Right atrium auricular region (tissue), 2 donors: ENCODE data around the gene MAS1L. TPM values are rescaled to one million over a fixed set of nuclear protein-coding genes. Genes with fewer than 3 reads are reported as not detected.

Source experiments
- DNase-seq: peaks from one replicate; pipeline ENCODE4 v3.0.0-alpha.2; 2019; ENCODE audit warnings: low spot score
- H3K27ac ChIP-seq, 2 donors: fragments of 200-600 bp; sonication (generic); 1 replicate in 1 of 2; 2 replicates in 1 of 2; pipeline ENCODE4 v1.5.1; 2016 to 2019
- H3K27me3 ChIP-seq, 2 donors: fragments of 200-600 bp; sonication (generic); one replicate each; pipeline versions ENCODE4 v1.5.1 to v1.6.0; 2017 to 2019
- H3K36me3 ChIP-seq: fragments of 200-600 bp; sonication (generic); one replicate; pipeline ENCODE4 v1.5.1; 2016
- H3K4me1 ChIP-seq, 2 donors: fragments of 200-600 bp; sonication (generic); one replicate each; pipeline versions ENCODE4 v1.5.1 to v1.6.0; 2017 to 2019
- H3K4me3 ChIP-seq, 2 donors: fragments of 200-600 bp; sonication (generic); 1 replicate in 1 of 2; 2 replicates in 1 of 2; pipeline ENCODE4 v1.5.1; 2017 to 2019; ENCODE audit warnings: mild to moderate bottlenecking in 1 of 2, moderate library complexity in 1 of 2
- H3K9me3 ChIP-seq, 2 donors: fragments of 200-600 bp; sonication (generic); one replicate each; pipeline ENCODE4 v1.5.1; 2019
- total RNA-seq, 2 donors: library from RNA; depleted of rRNA; stranded (reverse); fragments of >200 nt; gene quantifications; one replicate each; pipeline ENCODE4 v1.1.0, GENCODE V29; 2016
- TF ChIP-seq, protein P1 (sequence below), 2 donors: fragments of 200-600 bp; sonication (generic); IDR thresholded peaks; one replicate each; pipeline ENCODE4 v1.5.1; 2019; ENCODE audit warnings: antibody characterized with exemption in 2 of 2

MAS1L gene
- total RNA-seq, 2 donors from 2014 or later, result not detected

DNA sequence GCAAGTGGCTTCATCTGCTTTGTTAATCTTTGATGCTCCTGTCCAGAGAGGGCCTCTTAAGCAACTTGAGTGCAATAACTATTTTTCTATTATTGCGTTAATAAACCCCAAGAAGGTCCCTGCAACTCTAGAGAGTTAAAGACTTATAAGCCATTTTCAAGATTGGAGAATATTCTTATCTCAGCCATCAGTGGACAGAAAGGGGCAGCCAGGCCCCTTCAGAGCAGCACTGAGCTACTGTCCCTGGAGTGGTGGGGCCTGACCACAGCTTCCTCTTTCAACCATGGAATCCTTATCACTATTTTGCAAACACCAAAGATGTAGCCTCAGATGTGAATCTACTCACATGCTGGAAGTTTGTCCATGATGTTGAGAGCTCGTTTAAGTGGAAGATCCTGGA, 2.8 kb upstream of the MAS1L start:
- Histone ChIP-seq H3K36me3 (no peaks in the 10 kb centered on the region), H3K27me3 (no peaks in the 10 kb centered on the region), H3K4me1 (no peaks in the 10 kb centered on the region), H3K27ac (no peak overlapping the region), H3K4me3 (no peak overlapping the region), H3K9me3 (no peaks in the 10 kb centered on the region)
- TF ChIP-seq, protein P1, sequence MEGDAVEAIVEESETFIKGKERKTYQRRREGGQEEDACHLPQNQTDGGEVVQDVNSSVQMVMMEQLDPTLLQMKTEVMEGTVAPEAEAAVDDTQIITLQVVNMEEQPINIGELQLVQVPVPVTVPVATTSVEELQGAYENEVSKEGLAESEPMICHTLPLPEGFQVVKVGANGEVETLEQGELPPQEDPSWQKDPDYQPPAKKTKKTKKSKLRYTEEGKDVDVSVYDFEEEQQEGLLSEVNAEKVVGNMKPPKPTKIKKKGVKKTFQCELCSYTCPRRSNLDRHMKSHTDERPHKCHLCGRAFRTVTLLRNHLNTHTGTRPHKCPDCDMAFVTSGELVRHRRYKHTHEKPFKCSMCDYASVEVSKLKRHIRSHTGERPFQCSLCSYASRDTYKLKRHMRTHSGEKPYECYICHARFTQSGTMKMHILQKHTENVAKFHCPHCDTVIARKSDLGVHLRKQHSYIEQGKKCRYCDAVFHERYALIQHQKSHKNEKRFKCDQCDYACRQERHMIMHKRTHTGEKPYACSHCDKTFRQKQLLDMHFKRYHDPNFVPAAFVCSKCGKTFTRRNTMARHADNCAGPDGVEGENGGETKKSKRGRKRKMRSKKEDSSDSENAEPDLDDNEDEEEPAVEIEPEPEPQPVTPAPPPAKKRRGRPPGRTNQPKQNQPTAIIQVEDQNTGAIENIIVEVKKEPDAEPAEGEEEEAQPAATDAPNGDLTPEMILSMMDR (IDR thresholded peaks at IDR 0.05), result no peak
- no peak for DNase-seq

DNA sequence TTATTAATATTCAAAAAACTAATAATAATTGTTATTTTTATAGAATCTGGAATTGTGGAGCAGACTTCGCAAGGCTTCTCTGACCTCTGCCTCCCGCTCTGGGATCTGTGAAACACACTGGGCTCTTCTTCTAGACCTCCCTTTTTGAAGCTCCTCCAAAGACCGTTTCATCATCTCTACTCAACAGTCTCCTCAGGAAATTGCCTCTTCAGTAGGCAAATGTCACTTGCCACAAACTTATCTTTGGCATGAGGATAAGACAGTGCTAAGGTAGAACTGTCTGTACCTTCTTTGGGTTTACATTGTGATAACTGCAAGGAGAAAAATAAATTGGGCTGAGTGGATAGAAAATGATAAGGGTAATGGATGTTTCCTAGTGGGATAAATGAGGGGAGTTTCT, 2.3 kb upstream of the MAS1L start:
- no peaks in the 10 kb centered on the region for H3K4me1 ChIP-seq
- H3K9me3 ChIP-seq, result no peaks in the 10 kb centered on the region
- no peak for DNase-seq
- TF ChIP-seq, protein P1 (IDR thresholded peaks at IDR 0.05), result no peak
- no peak overlapping the region for H3K4me3 ChIP-seq
- no peak overlapping the region for H3K27ac ChIP-seq
- H3K27me3 ChIP-seq, result no peaks in the 10 kb centered on the region
- no peaks in the 10 kb centered on the region for H3K36me3 ChIP-seq

DNA sequence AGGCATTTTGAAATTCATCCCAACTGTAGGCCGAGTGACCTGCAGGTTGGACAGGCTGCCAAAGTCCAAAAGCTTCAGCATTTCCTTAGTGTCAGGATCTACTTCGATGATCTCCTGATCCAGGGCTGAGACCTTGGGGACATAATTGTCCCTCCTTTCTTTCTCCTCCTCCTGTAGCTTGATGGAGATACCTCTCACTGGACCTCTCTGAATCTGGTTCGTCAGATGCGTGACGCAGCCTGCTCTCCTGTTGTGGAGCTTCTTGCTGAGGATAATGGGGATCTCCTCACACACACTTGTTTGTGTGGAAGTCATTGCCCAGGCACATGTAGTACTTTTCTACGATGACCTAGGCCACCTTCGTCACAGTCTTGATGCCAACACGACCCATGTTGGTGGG, 1.5 kb upstream of the MAS1L start:
- no peaks in the 10 kb centered on the region for H3K9me3 ChIP-seq
- H3K36me3 ChIP-seq, result no peaks in the 10 kb centered on the region
- no peaks in the 10 kb centered on the region for H3K27me3 ChIP-seq
- H3K27ac ChIP-seq, result no peak overlapping the region
- H3K4me1 ChIP-seq, result no peaks in the 10 kb centered on the region
- no peak overlapping the region for H3K4me3 ChIP-seq
- DNase-seq, result no peak
- TF ChIP-seq, protein P1 (IDR thresholded peaks at IDR 0.05), result no peak

DNA sequence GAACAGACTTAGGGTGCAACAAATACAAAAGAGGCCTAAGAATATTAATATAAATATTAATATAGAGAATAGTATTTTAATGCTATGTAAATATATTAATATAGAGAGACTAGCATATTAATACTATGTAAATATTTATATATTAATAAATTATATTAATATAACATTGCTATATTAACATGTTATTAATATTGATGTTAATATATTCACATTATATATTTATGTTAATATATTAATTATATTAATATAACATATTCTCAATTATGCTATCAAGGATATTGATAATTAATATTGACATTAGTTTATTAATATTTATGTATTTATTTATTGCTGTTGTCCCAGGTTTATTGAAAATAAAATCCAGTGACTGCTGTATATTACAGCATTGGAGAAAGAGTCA, 1.1 kb upstream of the MAS1L start:
- H3K4me1 ChIP-seq, result no peaks in the 10 kb centered on the region
- H3K4me3 ChIP-seq, result no peak overlapping the region
- H3K36me3 ChIP-seq, result no peaks in the 10 kb centered on the region
- no peaks in the 10 kb centered on the region for H3K9me3 ChIP-seq
- H3K27ac ChIP-seq, result no peak overlapping the region
- TF ChIP-seq, protein P1 (IDR thresholded peaks at IDR 0.05), result no peak
- no peaks in the 10 kb centered on the region for H3K27me3 ChIP-seq
- no peak for DNase-seq

DNA sequence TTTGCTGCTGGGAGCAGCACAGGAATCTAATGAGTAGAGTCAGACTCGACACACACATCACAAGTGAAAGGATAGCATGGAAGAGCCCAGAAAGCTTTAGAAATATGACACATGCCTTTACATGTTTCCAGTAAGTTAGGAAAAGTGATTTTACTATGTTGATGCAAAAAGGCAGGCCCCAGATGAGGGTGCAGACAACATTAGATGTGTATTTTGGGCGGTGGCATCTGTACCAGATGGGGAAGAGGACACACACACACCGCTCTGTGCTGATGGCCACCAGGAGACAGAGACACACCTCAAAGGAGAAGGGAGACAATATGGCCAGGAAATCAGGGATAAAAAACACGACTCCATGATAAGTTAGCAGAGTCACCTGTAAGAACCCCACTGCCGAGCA, 625 bp downstream of the MAS1L start:
- Histone ChIP-seq H3K27ac (no peak overlapping the region), H3K4me3 (no peak overlapping the region), H3K9me3 (no peaks in the 10 kb centered on the region), H3K27me3 (no peaks in the 10 kb centered on the region), H3K36me3 (no peaks in the 10 kb centered on the region), H3K4me1 (no peaks in the 10 kb centered on the region)
- no peak for DNase-seq
- TF ChIP-seq, protein P1 (IDR thresholded peaks at IDR 0.05), result no peak

DNA sequence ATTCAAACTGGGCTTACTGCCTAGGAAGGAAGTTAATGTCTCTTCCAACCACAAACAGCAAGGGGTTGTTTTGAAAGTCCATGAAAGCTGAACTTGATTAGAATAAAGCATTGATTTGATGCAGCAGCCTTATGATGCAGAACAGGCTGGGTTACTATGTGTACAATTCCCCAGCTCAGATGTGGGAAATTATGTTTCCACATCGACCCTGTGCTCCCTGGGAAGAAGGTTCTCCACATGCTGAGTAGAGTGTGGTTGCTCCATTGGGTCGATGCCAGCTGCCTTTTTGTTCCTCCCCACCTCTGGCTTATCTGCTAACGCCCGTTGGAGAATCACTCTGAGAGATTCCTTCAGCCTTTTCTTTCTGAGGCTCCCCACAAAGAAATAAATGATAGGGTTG, 1.2 kb downstream of the MAS1L start:
- TF ChIP-seq, protein P1 (IDR thresholded peaks at IDR 0.05), result no peak
- no peak overlapping the region for H3K27ac ChIP-seq
- H3K9me3 ChIP-seq, result no peaks in the 10 kb centered on the region
- DNase-seq, result no peak
- no peak overlapping the region for H3K4me3 ChIP-seq
- no peaks in the 10 kb centered on the region for H3K27me3 ChIP-seq
- H3K4me1 ChIP-seq, result no peaks in the 10 kb centered on the region
- no peaks in the 10 kb centered on the region for H3K36me3 ChIP-seq
